T-helper 2 cell treated with Interferon-gamma antibody and Interleukin-4, amounts not matched to agents 5 μg/mL and 100 μg/mL, for 36 hours (primary cell): ENCODE data around the gene CYP2C19.
"Not testable (repeated sequence)": the region's sequence is repeated elsewhere in the genome, so short reads cannot be mapped to it uniquely, and the experiment has no call there.

Experiments used
- DNase-seq: peaks from one replicate; pipeline ENCODE4 v3.0.0; 2021; ENCODE audit warnings: low spot score
- H3K27ac Mint-ChIP-seq: one replicate; pipeline ENCODE4 v1.8.0; 2021; ENCODE audit warnings: mild to moderate bottlenecking, mixed read lengths
- H3K27me3 Mint-ChIP-seq: one replicate; pipeline ENCODE4 v1.8.0; 2021; ENCODE audit warnings: low read depth, mixed read lengths
- H3K36me3 Mint-ChIP-seq: one replicate; pipeline ENCODE4 v1.8.0; 2021; ENCODE audit warnings: low read depth, mixed read lengths
- H3K4me1 Mint-ChIP-seq: one replicate; pipeline ENCODE4 v1.8.0; 2021; ENCODE audit warnings: low read depth, mixed read lengths
- H3K4me3 Mint-ChIP-seq: one replicate; pipeline ENCODE4 v1.8.0; 2022; ENCODE audit warnings: mild to moderate bottlenecking, moderate library complexity, mixed read lengths
- H3K9me3 Mint-ChIP-seq: one replicate; pipeline ENCODE4 v1.8.0; 2021; ENCODE audit warnings: mixed read lengths

The CYP2C19 gene

GRCh38 chr10:94762393-94762792, at the start of gene CYP2C19:
Gene CYP2C19, plus strand, starts transcription at chr10:94762681. Its CDS starts 25 bp downstream, at chr10:94762706.
- H3K4me3 Mint-ChIP-seq: no peak within 1 kb of the TSS
- no peaks in the 10 kb centered on the region for H3K36me3 Mint-ChIP-seq
- H3K27me3 Mint-ChIP-seq: no peaks in the 10 kb centered on the region
- DNase-seq: no peak
- no peaks in the 10 kb centered on the region for H3K4me1 Mint-ChIP-seq
- no peaks in the 10 kb centered on the region for H3K9me3 Mint-ChIP-seq
- no peak within 1 kb of the TSS for H3K27ac Mint-ChIP-seq

- Mint-ChIP-seq H3K4me3 (no peak overlapping the region), H3K9me3 (no peaks in the 10 kb centered on the region), H3K27ac (no peak overlapping the region), H3K36me3 (no peaks in the 10 kb centered on the region), H3K4me1 (no peaks in the 10 kb centered on the region), H3K27me3 (no peaks in the 10 kb centered on the region)
- DNase-seq: no peak
These were observed 36.6 kb upstream of the CYP2C19 start for GRCh38 chr10:94725871-94726270.

- H3K4me3 Mint-ChIP-seq: no peak overlapping the region
These were observed 27.3 kb upstream of the CYP2C19 start for GRCh38 chr10:94735197-94735596.

GRCh38 chr10:94738588-94738987, 23.9 kb upstream of the CYP2C19 start:
- Mint-ChIP-seq H3K4me1 (no peaks in the 10 kb centered on the region), H3K27ac (no peak overlapping the region), H3K27me3 (no peaks in the 10 kb centered on the region)

More at GRCh38 chr10:94735197-94735596, 27.3 kb upstream of the CYP2C19 start:
- no peaks in the 10 kb centered on the region for H3K36me3 Mint-ChIP-seq
- H3K27ac Mint-ChIP-seq: no peak overlapping the region
- no peaks in the 10 kb centered on the region for H3K4me1 Mint-ChIP-seq
- H3K27me3 Mint-ChIP-seq: no peaks in the 10 kb centered on the region
- no peaks in the 10 kb centered on the region for H3K9me3 Mint-ChIP-seq
- no peak for DNase-seq

GRCh38 chr10:94747137-94747536, 15.3 kb upstream of the CYP2C19 start:
- H3K27me3 Mint-ChIP-seq: no peaks in the 10 kb centered on the region
- H3K9me3 Mint-ChIP-seq: peaks cover 19% of the 10 kb centered on the region
- no peak for DNase-seq
- no peaks in the 10 kb centered on the region for H3K4me1 Mint-ChIP-seq
- no peak overlapping the region for H3K4me3 Mint-ChIP-seq
- no peak overlapping the region for H3K27ac Mint-ChIP-seq
- no peaks in the 10 kb centered on the region for H3K36me3 Mint-ChIP-seq

More at GRCh38 chr10:94738588-94738987, 23.9 kb upstream of the CYP2C19 start:
- DNase-seq: no peak
- Mint-ChIP-seq H3K36me3 (no peaks in the 10 kb centered on the region), H3K9me3 (peaks cover 16% of the 10 kb centered on the region), H3K4me3 (no peak overlapping the region)

GRCh38 chr10:94747838-94748237, 14.6 kb upstream of the CYP2C19 start:
- no peaks in the 10 kb centered on the region for H3K27me3 Mint-ChIP-seq
- H3K4me1 Mint-ChIP-seq: no peaks in the 10 kb centered on the region
- H3K36me3 Mint-ChIP-seq: no peaks in the 10 kb centered on the region
- H3K27ac Mint-ChIP-seq: no peak overlapping the region
- DNase-seq: no peak
- no peak overlapping the region for H3K4me3 Mint-ChIP-seq
- H3K9me3 Mint-ChIP-seq: peaks cover 18% of the 10 kb centered on the region

- Mint-ChIP-seq H3K4me1 (no peaks in the 10 kb centered on the region), H3K27me3 (no peaks in the 10 kb centered on the region), H3K9me3 (no peaks in the 10 kb centered on the region), H3K36me3 (no peaks in the 10 kb centered on the region), H3K27ac (no peak overlapping the region), H3K4me3 (no peak overlapping the region)
- no peak for DNase-seq
These were observed 4.6 kb upstream of the CYP2C19 start for GRCh38 chr10:94757916-94758315.

- DNase-seq: no peak
- H3K27me3 Mint-ChIP-seq: no peaks in the 10 kb centered on the region
- no peaks in the 10 kb centered on the region for H3K36me3 Mint-ChIP-seq
- H3K9me3 Mint-ChIP-seq: no peaks in the 10 kb centered on the region
- no peak overlapping the region for H3K27ac Mint-ChIP-seq
- no peaks in the 10 kb centered on the region for H3K4me1 Mint-ChIP-seq
- no peak overlapping the region for H3K4me3 Mint-ChIP-seq
These were observed 1.8 kb upstream of the CYP2C19 start for GRCh38 chr10:94760586-94761178.

GRCh38 chr10:94775425-94775824, 12.9 kb downstream of the CYP2C19 start:
- not testable (repeated sequence) for DNase-seq, H3K27ac Mint-ChIP-seq, H3K36me3 Mint-ChIP-seq, H3K4me1 Mint-ChIP-seq, H3K9me3 Mint-ChIP-seq, H3K27me3 Mint-ChIP-seq, H3K4me3 Mint-ChIP-seq

GRCh38 chr10:94777886-94778458, 15.5 kb downstream of the CYP2C19 start:
- Mint-ChIP-seq H3K27ac (no peak overlapping the region), H3K9me3 (no peaks in the 10 kb centered on the region), H3K36me3 (no peaks in the 10 kb centered on the region), H3K4me3 (no peak overlapping the region), H3K4me1 (no peaks in the 10 kb centered on the region), H3K27me3 (no peaks in the 10 kb centered on the region)
- no peak for DNase-seq

- Mint-ChIP-seq H3K4me3 (no peak overlapping the region), H3K36me3 (no peaks in the 10 kb centered on the region), H3K9me3 (peaks cover under 1% of the 10 kb centered on the region), H3K4me1 (no peaks in the 10 kb centered on the region), H3K27ac (no peak overlapping the region), H3K27me3 (no peaks in the 10 kb centered on the region)
- DNase-seq: no peak
These were observed 18.4 kb downstream of the CYP2C19 start for GRCh38 chr10:94780844-94781243.

- H3K36me3 Mint-ChIP-seq: no peaks in the 10 kb centered on the region
- H3K27me3 Mint-ChIP-seq: no peaks in the 10 kb centered on the region
- peaks cover 3% of the 10 kb centered on the region for H3K9me3 Mint-ChIP-seq
- no peak for DNase-seq
- H3K27ac Mint-ChIP-seq: no peak overlapping the region
- H3K4me1 Mint-ChIP-seq: no peaks in the 10 kb centered on the region
- H3K4me3 Mint-ChIP-seq: no peak overlapping the region
These were observed 21.8 kb downstream of the CYP2C19 start for GRCh38 chr10:94784256-94784655.

- no peak overlapping the region for H3K27ac Mint-ChIP-seq
- H3K4me3 Mint-ChIP-seq: no peak overlapping the region
- H3K4me1 Mint-ChIP-seq: no peaks in the 10 kb centered on the region
- H3K9me3 Mint-ChIP-seq: peaks cover 3% of the 10 kb centered on the region
- DNase-seq: no peak
- no peaks in the 10 kb centered on the region for H3K36me3 Mint-ChIP-seq
- no peaks in the 10 kb centered on the region for H3K27me3 Mint-ChIP-seq
These were observed 22.7 kb downstream of the CYP2C19 start for GRCh38 chr10:94785211-94785610.

- not testable (repeated sequence) for H3K27me3 Mint-ChIP-seq, DNase-seq
- peaks cover 21% of the 10 kb centered on the region for H3K9me3 Mint-ChIP-seq
These were observed 38.1 kb downstream of the CYP2C19 start for GRCh38 chr10:94800551-94800950.

GRCh38 chr10:94803307-94803706, 40.8 kb downstream of the CYP2C19 start:
- Mint-ChIP-seq H3K36me3 (no peaks in the 10 kb centered on the region), H3K9me3 (peaks cover 16% of the 10 kb centered on the region), H3K27ac (no peak overlapping the region), H3K4me1 (no peaks in the 10 kb centered on the region), H3K4me3 (no peak overlapping the region), H3K27me3 (no peaks in the 10 kb centered on the region)
- no peak for DNase-seq

More at GRCh38 chr10:94800551-94800950, 38.1 kb downstream of the CYP2C19 start:
- not testable (repeated sequence) for H3K27ac Mint-ChIP-seq, H3K4me3 Mint-ChIP-seq, H3K4me1 Mint-ChIP-seq, H3K36me3 Mint-ChIP-seq
